Gastroesophageal sphincter (tissue), 4 donors: ENCODE measurements around the gene GPAT3. TPM values are rescaled to one million over a fixed set of nuclear protein-coding genes. Genes with fewer than 3 reads are reported as not detected.

Source experiments
- ATAC-seq: fragments of 150-250 bp; one replicate; pipeline ENCODE4 v1.9.1; 2016; ENCODE audit warnings: mild to moderate bottlenecking, moderate library complexity
- H3K27ac ChIP-seq, 4 donors: fragments of 200-600 bp; sonication (generic) in 3 of 4; 1 replicate in 3 of 4; 2 replicates in 1 of 4; pipeline ENCODE4 v1.5.1; 2016 to 2019
- H3K27me3 ChIP-seq: fragments of 200-600 bp; sonication (generic); one replicate; pipeline ENCODE4 v1.5.1; 2019
- H3K36me3 ChIP-seq, 2 donors: fragments of 200-600 bp; sonication (generic); one replicate each; pipeline ENCODE4 v1.5.1; 2019; ENCODE audit warnings: control low read depth in 1 of 2
- H3K4me1 ChIP-seq, 3 donors: fragments of 200-600 bp; sonication (generic); 1 replicate in 2 of 3; 2 replicates in 1 of 3; pipeline ENCODE4 v1.5.1; 2016 to 2019; ENCODE audit warnings: control low read depth in 2 of 3
- H3K4me3 ChIP-seq, 2 donors: fragments of 200-600 bp; sonication (generic); one replicate each; pipeline ENCODE4 v1.5.1; 2019; ENCODE audit warnings: mild to moderate bottlenecking in 1 of 2, moderate library complexity in 1 of 2
- H3K9me3 ChIP-seq, 3 donors: fragments of 200-600 bp; sonication (generic); one replicate each; pipeline ENCODE4 v1.5.1; 2017 to 2019; ENCODE audit warnings: control low read depth in 2 of 3
- EP300 ChIP-seq: sonication (generic); formaldehyde crosslinking; IDR thresholded peaks from one replicate; pipeline ENCODE4 v1.6.1; 2017; ENCODE audit warnings: antibody characterized with exemption, mild to moderate bottlenecking
- POLR2A ChIP-seq, 2 donors: fragments of 450-650 bp; IDR thresholded peaks; one replicate each; pipeline ENCODE4 v1.6.1; 2017; ENCODE audit warnings: antibody characterized with exemption in 2 of 2, mild to moderate bottlenecking in 2 of 2, moderate library complexity in 1 of 2
- POLR2AphosphoS5 ChIP-seq: sonication (generic); formaldehyde crosslinking; IDR thresholded peaks from one replicate; pipeline ENCODE4 v1.6.1; 2017; ENCODE audit warnings: antibody characterized with exemption
- WGBS, 2 donors: methylation state at CpG; one replicate each; pipeline ENCODE4 v1.1.5; 2018; ENCODE audit warnings: low coverage in 1 of 2; 5-methylcytosine and 5-hydroxymethylcytosine counted together
- total RNA-seq, 4 donors: library from RNA; depleted of rRNA; stranded (reverse); fragments of >200 nt; gene quantifications; one replicate each; pipeline ENCODE4 v1.1.0, GENCODE V29; 2016
- TF ChIP-seq, protein P1 (sequence below), 4 experiments: fragments of 200-600 bp in 2 of 4; fragments of 450-650 bp in 2 of 4; sonication (generic) in 1 of 4; IDR thresholded peaks; one replicate each; pipeline ENCODE4 v1.5.1; 2017 to 2019; ENCODE audit warnings: antibody characterized with exemption in 4 of 4, mild to moderate bottlenecking in 2 of 4, moderate library complexity in 2 of 4

Gene GPAT3
- total RNA-seq, 4 donors from 2014 or later, result 1.7 to 6.6 (median 4.9) TPM

DNA sequence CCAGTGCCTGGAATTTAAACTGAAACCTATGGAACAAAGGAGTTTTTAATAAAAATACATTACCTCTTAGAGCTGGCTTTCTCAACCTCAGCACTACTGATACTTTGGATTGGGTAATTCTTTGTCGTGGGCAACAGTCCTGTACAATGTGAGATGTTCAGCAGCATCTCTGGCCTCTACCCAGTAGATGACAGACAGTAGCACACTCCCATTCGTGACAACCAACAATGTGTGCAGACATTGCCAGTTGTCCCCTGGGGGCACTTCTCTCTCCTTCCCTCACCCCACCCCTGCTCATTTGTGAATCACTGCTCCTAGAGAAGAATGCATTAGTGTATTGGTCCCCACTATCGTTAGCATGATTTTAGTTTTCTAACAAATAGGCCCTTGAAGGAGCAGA is 16.2 kb downstream of the GPAT3 start:
- Histone ChIP-seq H3K4me3 (no peak overlapping the region), H3K4me1 (no peaks in the 10 kb centered on the region), H3K36me3 (no peaks in the 10 kb centered on the region), H3K27ac (no peak overlapping the region), H3K27me3 (no peaks in the 10 kb centered on the region), H3K9me3 (no peaks in the 10 kb centered on the region)
- no peak for ATAC-seq
- TF ChIP-seq POLR2AphosphoS5 (no peak), EP300 (no peak), POLR2A (IDR thresholded peaks at IDR 0.05) (no peak)
- TF ChIP-seq, protein P1, sequence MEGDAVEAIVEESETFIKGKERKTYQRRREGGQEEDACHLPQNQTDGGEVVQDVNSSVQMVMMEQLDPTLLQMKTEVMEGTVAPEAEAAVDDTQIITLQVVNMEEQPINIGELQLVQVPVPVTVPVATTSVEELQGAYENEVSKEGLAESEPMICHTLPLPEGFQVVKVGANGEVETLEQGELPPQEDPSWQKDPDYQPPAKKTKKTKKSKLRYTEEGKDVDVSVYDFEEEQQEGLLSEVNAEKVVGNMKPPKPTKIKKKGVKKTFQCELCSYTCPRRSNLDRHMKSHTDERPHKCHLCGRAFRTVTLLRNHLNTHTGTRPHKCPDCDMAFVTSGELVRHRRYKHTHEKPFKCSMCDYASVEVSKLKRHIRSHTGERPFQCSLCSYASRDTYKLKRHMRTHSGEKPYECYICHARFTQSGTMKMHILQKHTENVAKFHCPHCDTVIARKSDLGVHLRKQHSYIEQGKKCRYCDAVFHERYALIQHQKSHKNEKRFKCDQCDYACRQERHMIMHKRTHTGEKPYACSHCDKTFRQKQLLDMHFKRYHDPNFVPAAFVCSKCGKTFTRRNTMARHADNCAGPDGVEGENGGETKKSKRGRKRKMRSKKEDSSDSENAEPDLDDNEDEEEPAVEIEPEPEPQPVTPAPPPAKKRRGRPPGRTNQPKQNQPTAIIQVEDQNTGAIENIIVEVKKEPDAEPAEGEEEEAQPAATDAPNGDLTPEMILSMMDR (IDR thresholded peaks at IDR 0.05), result no peak
- WGBS, 2 donors, result 70 to 80% methylated on average over 2 to 3 of the region's 3 CpGs

- H3K36me3 ChIP-seq, result no peaks in the 10 kb centered on the region
- WGBS, 2 donors, result 39 to 80% methylated on average over 2 of the region's 2 CpGs
- ATAC-seq, result no peak
Observed at GRCh38 chr4:83552924-83553323, 17.0 kb downstream of the GPAT3 start.

DNA sequence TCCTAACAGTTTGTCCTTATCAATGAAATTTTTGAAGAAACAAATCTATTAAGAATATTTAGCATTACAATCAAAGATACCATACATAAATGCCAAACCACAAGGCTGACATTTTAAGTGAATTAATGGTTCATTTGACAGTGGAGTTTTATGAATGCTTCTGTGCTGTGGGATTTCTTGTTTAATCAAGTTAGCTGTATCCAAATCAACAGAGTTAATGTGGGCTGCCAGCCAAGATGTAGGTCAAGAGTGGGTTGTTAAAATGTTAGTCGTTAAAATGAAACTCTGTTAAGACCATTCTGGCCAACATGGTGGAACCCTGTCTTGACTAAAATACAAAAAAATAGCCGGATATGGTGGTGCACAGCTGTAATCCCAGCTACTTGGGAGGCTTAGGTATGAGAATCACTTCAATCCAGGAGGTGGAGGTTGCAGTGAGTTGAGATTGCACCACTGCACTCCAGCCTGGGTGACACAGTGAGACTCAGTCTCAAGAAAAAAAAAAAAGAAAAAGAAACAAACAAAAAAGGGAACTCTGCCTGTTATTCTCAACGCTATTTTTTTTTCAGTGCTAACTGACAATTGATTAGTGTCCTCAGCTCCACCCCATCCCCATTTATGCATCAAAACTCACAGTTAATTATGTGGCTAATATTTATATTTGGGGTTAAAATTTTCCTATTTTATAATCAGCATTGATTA is 20.2 kb downstream of the GPAT3 start:
- TF ChIP-seq POLR2AphosphoS5, result no peak
- TF ChIP-seq, protein P1 (IDR thresholded peaks at IDR 0.05), result no peak
- TF ChIP-seq EP300, result no peak
- TF ChIP-seq POLR2A (IDR thresholded peaks at IDR 0.05), result no peak
- WGBS, 2 donors, result 58 to 77% methylated on average over 3 of the region's 3 CpGs

More at GRCh38 chr4:83552924-83553323, 17.0 kb downstream of the GPAT3 start:
- H3K9me3 ChIP-seq, result no peaks in the 10 kb centered on the region
- H3K27me3 ChIP-seq, result no peaks in the 10 kb centered on the region
- H3K27ac ChIP-seq, result no peak overlapping the region
- TF ChIP-seq POLR2AphosphoS5, result no peak
- no peak for TF ChIP-seq POLR2A (IDR thresholded peaks at IDR 0.05)
- TF ChIP-seq, protein P1 (IDR thresholded peaks at IDR 0.05), result no peak
- TF ChIP-seq EP300, result no peak
- H3K4me3 ChIP-seq, result no peak overlapping the region
- no peaks in the 10 kb centered on the region for H3K4me1 ChIP-seq

GRCh38 chr4:83556816-83557215 is 20.9 kb downstream of the GPAT3 start:
- TF ChIP-seq, protein P1 (IDR thresholded peaks at IDR 0.05), result no peak
- TF ChIP-seq POLR2AphosphoS5 (no peak), POLR2A (IDR thresholded peaks at IDR 0.05) (no peak), EP300 (no peak)
- 67 to 100% methylated on average over 1 of the region's 1 CpG for WGBS, 2 donors
- no peaks in the 10 kb centered on the region for H3K36me3 ChIP-seq

More for the DNA sequence above, 20.2 kb downstream of the GPAT3 start:
- H3K4me3 ChIP-seq, result no peak overlapping the region
- no peaks in the 10 kb centered on the region for H3K4me1 ChIP-seq
- no peaks in the 10 kb centered on the region for H3K9me3 ChIP-seq
- H3K36me3 ChIP-seq, result no peaks in the 10 kb centered on the region
- no peaks in the 10 kb centered on the region for H3K27me3 ChIP-seq
- H3K27ac ChIP-seq, result no peak overlapping the region
- ATAC-seq, result no peak

DNA sequence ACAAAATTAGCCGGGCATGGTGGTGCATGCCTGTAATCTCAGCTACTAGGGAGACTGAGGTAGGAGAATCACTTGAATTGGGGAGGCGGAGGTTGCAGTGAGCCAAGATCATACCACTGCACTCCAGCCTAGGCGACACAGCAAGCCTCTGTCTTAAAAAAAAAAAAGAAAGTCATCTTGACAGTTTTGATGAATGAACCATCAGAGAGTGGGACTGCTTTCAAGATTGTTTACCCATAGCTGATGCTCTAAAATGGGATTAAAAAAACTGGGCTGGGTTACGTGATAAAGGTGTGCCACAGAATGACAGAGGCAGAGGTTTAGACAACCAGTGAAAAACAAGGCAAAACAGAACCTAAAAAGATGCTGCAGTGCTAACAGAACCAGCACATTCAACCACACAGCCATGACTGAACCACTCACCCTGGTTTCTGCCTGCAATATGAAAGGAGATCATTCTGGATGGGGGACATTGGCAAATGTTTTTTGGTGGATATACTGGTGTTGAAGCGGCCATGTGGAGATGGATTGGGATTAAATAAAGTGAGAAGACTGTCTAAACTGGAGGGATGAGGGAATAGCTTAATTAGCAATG is 22.2 kb downstream of the GPAT3 start:
- 88 to 100% methylated on average over 2 to 4 of the region's 5 CpGs for WGBS, 2 donors
- H3K4me3 ChIP-seq, result no peak overlapping the region
- H3K27ac ChIP-seq, result no peak overlapping the region
- ATAC-seq, result no peak
- no peak for TF ChIP-seq EP300
- no peak for TF ChIP-seq POLR2AphosphoS5
- TF ChIP-seq, protein P1 (IDR thresholded peaks at IDR 0.05), result no peak
- TF ChIP-seq POLR2A (IDR thresholded peaks at IDR 0.05), result no peak
- no peaks in the 10 kb centered on the region for H3K27me3 ChIP-seq
- no peaks in the 10 kb centered on the region for H3K36me3 ChIP-seq
- no peaks in the 10 kb centered on the region for H3K4me1 ChIP-seq
- no peaks in the 10 kb centered on the region for H3K9me3 ChIP-seq

More at GRCh38 chr4:83556816-83557215, 20.9 kb downstream of the GPAT3 start:
- H3K4me3 ChIP-seq, result no peak overlapping the region
- no peaks in the 10 kb centered on the region for H3K9me3 ChIP-seq
- H3K27me3 ChIP-seq, result no peaks in the 10 kb centered on the region
- no peak for ATAC-seq
- no peak overlapping the region for H3K27ac ChIP-seq
- H3K4me1 ChIP-seq, result no peaks in the 10 kb centered on the region
